ENCODE results near the gene ANXA2R. TPM values are rescaled to one million over a fixed set of nuclear protein-coding genes. Genes with fewer than 3 reads are reported as not detected.

The ANXA2R gene
- polyA plus RNA-seq, 1 donor from 2014 or later: not detected

- Histone ChIP-seq H3K9ac (ENCODE audit: low read length) (no peak overlapping the region), H3K9me3 (ENCODE audit: low read length) (no peaks in the 10 kb centered on the region), H4K20me1 (ENCODE audit: insufficient read depth) (no peaks in the 10 kb centered on the region), H3K4me2 (ENCODE audit: low read length) (no peak overlapping the region), H3K27ac (ENCODE audit: low read length) (no peak overlapping the region), H3K9me2 (ENCODE audit: insufficient read depth, low read length) (no peaks in the 10 kb centered on the region), H3K27me3 (ENCODE audit: insufficient read depth, low read depth, low read length) (peaks cover 71% of the 10 kb centered on the region), H3K79me2 (replicated peaks; ENCODE audit: insufficient read depth, low read length) (no peaks in the 10 kb centered on the region), H2AFZ (ENCODE audit: low read depth, low read length) (no peak overlapping the region), H3K36me3 (ENCODE audit: insufficient read depth, low read length) (no peaks in the 10 kb centered on the region), H3K4me3 (ENCODE audit: low read length) (no peak overlapping the region), H3F3A (ENCODE audit: insufficient read depth, low read length, poor library complexity, severe bottlenecking) (no peaks in the 10 kb centered on the region)
- TF ChIP-seq TAF1 (IDR thresholded peaks at IDR 0.05; ENCODE audit: low read depth) (no peak), EP300 (conservative IDR thresholded peaks at IDR 0.05; ENCODE audit: poor library complexity, severe bottlenecking) (no peak), EZH2 (IDR thresholded peaks at IDR 0.05; ENCODE audit: borderline replicate concordance, insufficient read depth, low read length, poor library complexity, severe bottlenecking) (no peak), MXI1 (conservative IDR thresholded peaks at IDR 0.05; ENCODE audit: poor library complexity, severe bottlenecking) (no peak), POLR2AphosphoS5 (IDR thresholded peaks at IDR 0.05) (no peak), SMC3 (conservative IDR thresholded peaks at IDR 0.05; ENCODE audit: poor library complexity) (no peak)
- TF ChIP-seq, protein P1, sequence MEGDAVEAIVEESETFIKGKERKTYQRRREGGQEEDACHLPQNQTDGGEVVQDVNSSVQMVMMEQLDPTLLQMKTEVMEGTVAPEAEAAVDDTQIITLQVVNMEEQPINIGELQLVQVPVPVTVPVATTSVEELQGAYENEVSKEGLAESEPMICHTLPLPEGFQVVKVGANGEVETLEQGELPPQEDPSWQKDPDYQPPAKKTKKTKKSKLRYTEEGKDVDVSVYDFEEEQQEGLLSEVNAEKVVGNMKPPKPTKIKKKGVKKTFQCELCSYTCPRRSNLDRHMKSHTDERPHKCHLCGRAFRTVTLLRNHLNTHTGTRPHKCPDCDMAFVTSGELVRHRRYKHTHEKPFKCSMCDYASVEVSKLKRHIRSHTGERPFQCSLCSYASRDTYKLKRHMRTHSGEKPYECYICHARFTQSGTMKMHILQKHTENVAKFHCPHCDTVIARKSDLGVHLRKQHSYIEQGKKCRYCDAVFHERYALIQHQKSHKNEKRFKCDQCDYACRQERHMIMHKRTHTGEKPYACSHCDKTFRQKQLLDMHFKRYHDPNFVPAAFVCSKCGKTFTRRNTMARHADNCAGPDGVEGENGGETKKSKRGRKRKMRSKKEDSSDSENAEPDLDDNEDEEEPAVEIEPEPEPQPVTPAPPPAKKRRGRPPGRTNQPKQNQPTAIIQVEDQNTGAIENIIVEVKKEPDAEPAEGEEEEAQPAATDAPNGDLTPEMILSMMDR (IDR thresholded peaks at IDR 0.05; ENCODE audit: poor library complexity, severe bottlenecking): no peak
Observed at GRCh38 chr5:43005031-43005430, 35.1 kb downstream of the ANXA2R start.

GRCh38 chr5:43001748-43002147 lies 38.4 kb downstream of the ANXA2R start:
- Histone ChIP-seq H3K79me2 (replicated peaks; ENCODE audit: insufficient read depth, low read length) (no peaks in the 10 kb centered on the region), H3K9me2 (ENCODE audit: insufficient read depth, low read length) (no peaks in the 10 kb centered on the region), H4K20me1 (ENCODE audit: insufficient read depth) (no peaks in the 10 kb centered on the region), H3K4me2 (ENCODE audit: low read length) (no peak overlapping the region), H3K27ac (ENCODE audit: low read length) (no peak overlapping the region), H3F3A (ENCODE audit: insufficient read depth, low read length, poor library complexity, severe bottlenecking) (no peaks in the 10 kb centered on the region), H3K9ac (ENCODE audit: low read length) (no peak overlapping the region), H3K36me3 (ENCODE audit: insufficient read depth, low read length) (no peaks in the 10 kb centered on the region), H2AFZ (ENCODE audit: low read depth, low read length) (no peak overlapping the region), H3K27me3 (ENCODE audit: insufficient read depth, low read depth, low read length) (peaks cover 80% of the 10 kb centered on the region), H3K4me3 (ENCODE audit: low read length) (no peak overlapping the region), H3K9me3 (ENCODE audit: low read length) (no peaks in the 10 kb centered on the region)
- TF ChIP-seq RAD21 (conservative IDR thresholded peaks at IDR 0.05) (no peak), EZH2 (IDR thresholded peaks at IDR 0.05; ENCODE audit: borderline replicate concordance, insufficient read depth, low read length, poor library complexity, severe bottlenecking) (no peak)

DNA sequence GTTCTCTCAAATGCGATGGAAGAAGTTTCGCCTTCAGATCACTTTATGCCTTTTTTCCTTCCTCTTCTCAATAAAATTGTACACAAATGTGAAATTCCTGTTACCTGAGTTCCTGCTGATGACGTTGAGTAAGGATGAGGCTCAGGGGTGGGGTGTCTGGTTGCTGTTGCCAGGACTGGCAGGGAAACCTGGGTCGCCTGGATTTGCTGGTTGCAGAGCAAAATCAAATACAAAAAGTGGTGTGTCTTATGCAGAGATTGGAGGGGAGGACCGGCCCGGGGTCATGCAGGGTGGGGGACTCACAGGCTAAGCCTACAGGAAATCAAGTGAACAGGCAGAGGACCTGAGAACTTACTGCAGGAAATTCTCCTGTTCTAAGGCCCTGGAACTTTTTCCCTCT lies 39.2 kb downstream of the ANXA2R start:
- no peaks in the 10 kb centered on the region for H3K9me3 ChIP-seq (ENCODE audit: low read length)

More for the DNA sequence above, 39.2 kb downstream of the ANXA2R start:
- Histone ChIP-seq H3K27me3 (ENCODE audit: insufficient read depth, low read depth, low read length) (peaks cover 88% of the 10 kb centered on the region), H3K36me3 (ENCODE audit: insufficient read depth, low read length) (no peaks in the 10 kb centered on the region), H3K4me2 (ENCODE audit: low read length) (no peak overlapping the region), H3K4me3 (ENCODE audit: low read length) (no peak overlapping the region), H3K9ac (ENCODE audit: low read length) (no peak overlapping the region), H2AFZ (ENCODE audit: low read depth, low read length) (no peak overlapping the region), H3K79me2 (replicated peaks; ENCODE audit: insufficient read depth, low read length) (no peaks in the 10 kb centered on the region), H4K20me1 (ENCODE audit: insufficient read depth) (no peaks in the 10 kb centered on the region), H3K9me2 (ENCODE audit: insufficient read depth, low read length) (no peaks in the 10 kb centered on the region), H3F3A (ENCODE audit: insufficient read depth, low read length, poor library complexity, severe bottlenecking) (no peaks in the 10 kb centered on the region), H3K27ac (ENCODE audit: low read length) (no peak overlapping the region)
- TF ChIP-seq RAD21 (conservative IDR thresholded peaks at IDR 0.05) (no peak), SMC3 (conservative IDR thresholded peaks at IDR 0.05; ENCODE audit: poor library complexity) (no peak), MXI1 (conservative IDR thresholded peaks at IDR 0.05; ENCODE audit: poor library complexity, severe bottlenecking) (no peak), POLR2AphosphoS5 (IDR thresholded peaks at IDR 0.05) (no peak), EZH2 (IDR thresholded peaks at IDR 0.05; ENCODE audit: borderline replicate concordance, insufficient read depth, low read length, poor library complexity, severe bottlenecking) (no peak)

Data from neural cell (in vitro differentiated cells).